Liver (tissue), 3 donors: ENCODE results near the gene SLC8A3.

ENCODE experiments used
- RAD21 ChIP-seq, 2 donors: IDR thresholded peaks; 2 replicates each; pipeline ENCODE4 v1.6.1; 2016; ENCODE audit warnings: antibody characterized with exemption in 2 of 2, mild to moderate bottlenecking in 2 of 2
- SP1 ChIP-seq: IDR thresholded peaks from 2 replicates; pipeline ENCODE4 v1.6.1; 2018; ENCODE audit warnings: antibody characterized with exemption, mild to moderate bottlenecking
- TF ChIP-seq, protein P1 (sequence below): fragments of 150-350 bp; IDR thresholded peaks from 2 replicates; pipeline ENCODE4 v1.5.1; 2017; ENCODE audit warnings: improper control_type of control experiment, low read depth, low read length; ENCODE audit not compliant: missing input control
- TF ChIP-seq, protein P2 (sequence below): IDR thresholded peaks from 2 replicates; pipeline ENCODE4 v1.6.1; 2016; ENCODE audit warnings: antibody characterized with exemption, mild to moderate bottlenecking
- TF ChIP-seq, protein P3 (sequence below): IDR thresholded peaks from 2 replicates; pipeline ENCODE4 v1.6.1; 2016; ENCODE audit warnings: antibody characterized with exemption
- donor health status: healthy.
- donor health status: healthy.

DNA sequence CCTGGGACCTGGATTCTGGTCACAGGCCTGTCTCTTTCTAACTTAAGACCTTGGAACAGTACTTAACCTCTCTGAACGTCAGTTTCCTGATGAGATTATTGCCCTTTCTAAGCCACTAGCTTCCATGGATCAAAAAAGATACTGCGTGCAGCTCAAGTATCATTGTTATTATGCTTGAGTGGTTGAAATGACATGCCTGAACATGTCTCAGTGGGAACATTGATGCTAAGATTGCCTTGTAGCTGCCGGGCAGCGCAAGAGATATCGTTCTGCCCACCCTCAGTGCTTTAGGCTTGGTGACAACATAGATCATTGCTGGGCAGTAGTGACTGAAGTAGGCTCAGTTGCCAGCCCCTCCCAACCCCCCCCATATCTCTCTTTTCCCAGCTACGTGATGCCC, 177.7 kb downstream of the SLC8A3 start:
- TF ChIP-seq, protein P1, sequence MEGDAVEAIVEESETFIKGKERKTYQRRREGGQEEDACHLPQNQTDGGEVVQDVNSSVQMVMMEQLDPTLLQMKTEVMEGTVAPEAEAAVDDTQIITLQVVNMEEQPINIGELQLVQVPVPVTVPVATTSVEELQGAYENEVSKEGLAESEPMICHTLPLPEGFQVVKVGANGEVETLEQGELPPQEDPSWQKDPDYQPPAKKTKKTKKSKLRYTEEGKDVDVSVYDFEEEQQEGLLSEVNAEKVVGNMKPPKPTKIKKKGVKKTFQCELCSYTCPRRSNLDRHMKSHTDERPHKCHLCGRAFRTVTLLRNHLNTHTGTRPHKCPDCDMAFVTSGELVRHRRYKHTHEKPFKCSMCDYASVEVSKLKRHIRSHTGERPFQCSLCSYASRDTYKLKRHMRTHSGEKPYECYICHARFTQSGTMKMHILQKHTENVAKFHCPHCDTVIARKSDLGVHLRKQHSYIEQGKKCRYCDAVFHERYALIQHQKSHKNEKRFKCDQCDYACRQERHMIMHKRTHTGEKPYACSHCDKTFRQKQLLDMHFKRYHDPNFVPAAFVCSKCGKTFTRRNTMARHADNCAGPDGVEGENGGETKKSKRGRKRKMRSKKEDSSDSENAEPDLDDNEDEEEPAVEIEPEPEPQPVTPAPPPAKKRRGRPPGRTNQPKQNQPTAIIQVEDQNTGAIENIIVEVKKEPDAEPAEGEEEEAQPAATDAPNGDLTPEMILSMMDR: no peak
- TF ChIP-seq, protein P2, sequence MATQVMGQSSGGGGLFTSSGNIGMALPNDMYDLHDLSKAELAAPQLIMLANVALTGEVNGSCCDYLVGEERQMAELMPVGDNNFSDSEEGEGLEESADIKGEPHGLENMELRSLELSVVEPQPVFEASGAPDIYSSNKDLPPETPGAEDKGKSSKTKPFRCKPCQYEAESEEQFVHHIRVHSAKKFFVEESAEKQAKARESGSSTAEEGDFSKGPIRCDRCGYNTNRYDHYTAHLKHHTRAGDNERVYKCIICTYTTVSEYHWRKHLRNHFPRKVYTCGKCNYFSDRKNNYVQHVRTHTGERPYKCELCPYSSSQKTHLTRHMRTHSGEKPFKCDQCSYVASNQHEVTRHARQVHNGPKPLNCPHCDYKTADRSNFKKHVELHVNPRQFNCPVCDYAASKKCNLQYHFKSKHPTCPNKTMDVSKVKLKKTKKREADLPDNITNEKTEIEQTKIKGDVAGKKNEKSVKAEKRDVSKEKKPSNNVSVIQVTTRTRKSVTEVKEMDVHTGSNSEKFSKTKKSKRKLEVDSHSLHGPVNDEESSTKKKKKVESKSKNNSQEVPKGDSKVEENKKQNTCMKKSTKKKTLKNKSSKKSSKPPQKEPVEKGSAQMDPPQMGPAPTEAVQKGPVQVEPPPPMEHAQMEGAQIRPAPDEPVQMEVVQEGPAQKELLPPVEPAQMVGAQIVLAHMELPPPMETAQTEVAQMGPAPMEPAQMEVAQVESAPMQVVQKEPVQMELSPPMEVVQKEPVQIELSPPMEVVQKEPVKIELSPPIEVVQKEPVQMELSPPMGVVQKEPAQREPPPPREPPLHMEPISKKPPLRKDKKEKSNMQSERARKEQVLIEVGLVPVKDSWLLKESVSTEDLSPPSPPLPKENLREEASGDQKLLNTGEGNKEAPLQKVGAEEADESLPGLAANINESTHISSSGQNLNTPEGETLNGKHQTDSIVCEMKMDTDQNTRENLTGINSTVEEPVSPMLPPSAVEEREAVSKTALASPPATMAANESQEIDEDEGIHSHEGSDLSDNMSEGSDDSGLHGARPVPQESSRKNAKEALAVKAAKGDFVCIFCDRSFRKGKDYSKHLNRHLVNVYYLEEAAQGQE: no peak
- TF ChIP-seq SP1 (no peak), RAD21 (IDR thresholded peaks at IDR 0.05) (no peak)
- TF ChIP-seq, protein P3, sequence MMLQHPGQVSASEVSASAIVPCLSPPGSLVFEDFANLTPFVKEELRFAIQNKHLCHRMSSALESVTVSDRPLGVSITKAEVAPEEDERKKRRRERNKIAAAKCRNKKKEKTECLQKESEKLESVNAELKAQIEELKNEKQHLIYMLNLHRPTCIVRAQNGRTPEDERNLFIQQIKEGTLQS: no peak
